ENCODE results near the gene NR3C1.

Gene NR3C1

DNA sequence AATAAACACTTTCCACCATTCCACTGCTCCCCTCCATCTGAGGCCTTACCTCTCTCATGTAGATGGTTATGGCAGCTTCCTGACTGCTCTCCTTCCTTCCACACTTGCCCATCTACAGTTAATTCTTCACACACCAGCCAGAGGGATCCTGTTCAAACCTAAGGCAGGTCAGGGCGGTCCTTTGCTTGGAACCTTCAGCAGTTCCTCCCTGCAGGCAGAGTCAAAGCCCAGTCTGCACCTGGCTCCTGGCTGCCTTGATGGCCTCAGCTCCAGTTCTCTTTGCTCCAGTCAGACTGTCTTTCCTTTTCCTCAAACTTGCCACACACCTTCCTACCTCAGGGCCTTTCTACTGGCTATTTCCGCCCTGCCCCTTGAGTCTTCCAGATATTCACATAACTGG lies 30.2 kb upstream of the NR3C1 start:
- TF ChIP-seq EZH2phosphoT487 (IDR thresholded peaks at IDR 0.05; ENCODE audit: borderline replicate concordance) = no peak
- TF ChIP-seq, protein P1, sequence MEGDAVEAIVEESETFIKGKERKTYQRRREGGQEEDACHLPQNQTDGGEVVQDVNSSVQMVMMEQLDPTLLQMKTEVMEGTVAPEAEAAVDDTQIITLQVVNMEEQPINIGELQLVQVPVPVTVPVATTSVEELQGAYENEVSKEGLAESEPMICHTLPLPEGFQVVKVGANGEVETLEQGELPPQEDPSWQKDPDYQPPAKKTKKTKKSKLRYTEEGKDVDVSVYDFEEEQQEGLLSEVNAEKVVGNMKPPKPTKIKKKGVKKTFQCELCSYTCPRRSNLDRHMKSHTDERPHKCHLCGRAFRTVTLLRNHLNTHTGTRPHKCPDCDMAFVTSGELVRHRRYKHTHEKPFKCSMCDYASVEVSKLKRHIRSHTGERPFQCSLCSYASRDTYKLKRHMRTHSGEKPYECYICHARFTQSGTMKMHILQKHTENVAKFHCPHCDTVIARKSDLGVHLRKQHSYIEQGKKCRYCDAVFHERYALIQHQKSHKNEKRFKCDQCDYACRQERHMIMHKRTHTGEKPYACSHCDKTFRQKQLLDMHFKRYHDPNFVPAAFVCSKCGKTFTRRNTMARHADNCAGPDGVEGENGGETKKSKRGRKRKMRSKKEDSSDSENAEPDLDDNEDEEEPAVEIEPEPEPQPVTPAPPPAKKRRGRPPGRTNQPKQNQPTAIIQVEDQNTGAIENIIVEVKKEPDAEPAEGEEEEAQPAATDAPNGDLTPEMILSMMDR (conservative IDR thresholded peaks at IDR 0.05; ENCODE audit: low read length) = no peak
- H3K4me2 ChIP-seq (ENCODE audit: low read depth, low read length, poor library complexity, severe bottlenecking) = peak overlapping the region; percentile 81

DNA sequence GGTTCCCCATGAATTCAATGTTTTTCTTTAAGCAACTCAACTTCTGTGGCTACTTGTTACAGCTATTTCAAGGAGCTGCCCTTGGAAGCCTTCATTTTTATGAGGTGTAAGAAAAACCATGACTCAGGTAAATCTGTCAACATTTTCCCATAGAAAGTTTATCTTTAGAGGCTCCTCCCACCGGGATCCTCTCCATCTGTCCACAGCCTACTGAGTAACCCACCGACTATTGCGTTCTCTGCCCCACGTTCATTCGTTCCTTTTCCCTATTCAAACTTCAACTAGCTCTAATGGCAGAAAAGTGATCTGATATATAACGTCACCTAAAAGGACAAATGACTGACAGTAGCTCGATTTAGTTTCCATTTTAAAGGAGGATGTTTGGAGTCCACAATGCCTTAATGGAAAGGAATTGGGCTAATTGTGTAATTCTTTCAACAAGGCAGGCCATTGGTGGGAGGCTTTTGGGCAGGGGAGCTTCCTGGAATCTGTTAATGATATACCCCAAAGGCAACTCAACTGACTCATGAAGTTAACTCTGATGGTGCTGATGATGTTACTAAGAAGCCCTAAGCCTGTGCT lies 29.3 kb upstream of the NR3C1 start:
- no peak for TF ChIP-seq EZH2phosphoT487 (IDR thresholded peaks at IDR 0.05; ENCODE audit: borderline replicate concordance)
- TF ChIP-seq, protein P1 (conservative IDR thresholded peaks at IDR 0.05; ENCODE audit: low read length) = no peak
- H3K9ac ChIP-seq (ENCODE audit: low read depth, low read length, poor library complexity, severe bottlenecking) = no peak overlapping the region
- no peak overlapping the region for H2AFZ ChIP-seq (ENCODE audit: low read length)

More for the DNA sequence above, 30.2 kb upstream of the NR3C1 start:
- Histone ChIP-seq H3K4me1 (ENCODE audit: insufficient read depth, low read length, poor library complexity, severe bottlenecking) (peaks cover 31% of the 10 kb centered on the region), H3K9me2 (replicated peaks; ENCODE audit: low read depth, low read length) (no peaks in the 10 kb centered on the region), H4K20me1 (ENCODE audit: insufficient read depth, low read length, poor library complexity, severe bottlenecking) (no peaks in the 10 kb centered on the region), H3K36me3 (ENCODE audit: insufficient read depth, low read length) (no peaks in the 10 kb centered on the region), H3K4me3 (ENCODE audit: low read length, poor library complexity, severe bottlenecking) (peak overlapping the region; percentile 72), H3K9me3 (ENCODE audit: insufficient read depth, low read depth, low read length) (no peaks in the 10 kb centered on the region), H3K27me3 (ENCODE audit: insufficient read depth, low read length, poor library complexity, severe bottlenecking) (no peaks in the 10 kb centered on the region), H3F3A (ENCODE audit: low read depth) (0 out of 2 replicates have a peak, but pooled peaks cover 3% of the 10 kb centered on the region), H3K9ac (ENCODE audit: low read depth, low read length, poor library complexity, severe bottlenecking) (peak overlapping the region; percentile 58), H3K79me2 (ENCODE audit: insufficient read depth, low read length) (no peaks in the 10 kb centered on the region), H2AFZ (ENCODE audit: low read length) (peak overlapping the region; percentile 96)

DNA sequence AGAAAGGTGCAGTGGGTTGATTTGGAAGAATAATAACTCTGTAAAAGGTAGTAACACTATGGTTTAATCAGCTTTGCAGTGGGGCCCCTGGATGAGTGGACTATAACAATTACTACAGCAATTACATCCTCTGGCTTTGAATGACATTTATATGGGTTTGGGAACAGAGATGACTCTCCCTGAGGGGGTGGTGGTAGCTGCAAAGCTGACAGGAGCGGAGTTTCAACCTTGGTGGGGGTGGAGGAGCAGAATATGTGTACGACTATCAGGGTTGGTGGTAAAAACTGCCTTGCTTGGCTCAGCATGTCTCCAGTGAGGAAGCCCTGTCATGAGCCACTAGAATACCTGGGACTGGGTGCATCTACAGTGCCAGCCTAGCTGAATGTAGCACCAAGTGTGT lies 28.3 kb upstream of the NR3C1 start:
- no peak for TF ChIP-seq EZH2phosphoT487 (IDR thresholded peaks at IDR 0.05; ENCODE audit: borderline replicate concordance)
- TF ChIP-seq, protein P1 (conservative IDR thresholded peaks at IDR 0.05; ENCODE audit: low read length) = no peak
- Histone ChIP-seq H3K9me2 (replicated peaks; ENCODE audit: low read depth, low read length) (no peaks in the 10 kb centered on the region), H3K9ac (ENCODE audit: low read depth, low read length, poor library complexity, severe bottlenecking) (no peak overlapping the region), H3K9me3 (ENCODE audit: insufficient read depth, low read depth, low read length) (no peaks in the 10 kb centered on the region), H3K36me3 (ENCODE audit: insufficient read depth, low read length) (no peaks in the 10 kb centered on the region), H3K27me3 (ENCODE audit: insufficient read depth, low read length, poor library complexity, severe bottlenecking) (no peaks in the 10 kb centered on the region), H3K4me3 (ENCODE audit: low read length, poor library complexity, severe bottlenecking) (no peak overlapping the region), H2AFZ (ENCODE audit: low read length) (no peak overlapping the region), H3F3A (ENCODE audit: low read depth) (0 out of 2 replicates have a peak, but pooled peaks cover 3% of the 10 kb centered on the region), H3K4me2 (ENCODE audit: low read depth, low read length, poor library complexity, severe bottlenecking) (no peak overlapping the region), H3K4me1 (ENCODE audit: insufficient read depth, low read length, poor library complexity, severe bottlenecking) (peaks cover 31% of the 10 kb centered on the region), H3K79me2 (ENCODE audit: insufficient read depth, low read length) (no peaks in the 10 kb centered on the region), H4K20me1 (ENCODE audit: insufficient read depth, low read length, poor library complexity, severe bottlenecking) (no peaks in the 10 kb centered on the region)

More for the DNA sequence above, 29.3 kb upstream of the NR3C1 start:
- Histone ChIP-seq H3K9me2 (replicated peaks; ENCODE audit: low read depth, low read length) (no peaks in the 10 kb centered on the region), H3F3A (ENCODE audit: low read depth) (0 out of 2 replicates have a peak, but pooled peaks cover 3% of the 10 kb centered on the region), H4K20me1 (ENCODE audit: insufficient read depth, low read length, poor library complexity, severe bottlenecking) (no peaks in the 10 kb centered on the region), H3K4me1 (ENCODE audit: insufficient read depth, low read length, poor library complexity, severe bottlenecking) (peaks cover 31% of the 10 kb centered on the region), H3K9me3 (ENCODE audit: insufficient read depth, low read depth, low read length) (no peaks in the 10 kb centered on the region), H3K79me2 (ENCODE audit: insufficient read depth, low read length) (no peaks in the 10 kb centered on the region), H3K36me3 (ENCODE audit: insufficient read depth, low read length) (no peaks in the 10 kb centered on the region), H3K27me3 (ENCODE audit: insufficient read depth, low read length, poor library complexity, severe bottlenecking) (no peaks in the 10 kb centered on the region), H3K4me3 (ENCODE audit: low read length, poor library complexity, severe bottlenecking) (no peak overlapping the region), H3K4me2 (ENCODE audit: low read depth, low read length, poor library complexity, severe bottlenecking) (peak overlapping the region; percentile 35)

Data from Loucy (cell line).